Activated CD4-positive, alpha-beta T cell treated with anti-CD3 and anti-CD28 coated beads for 24 hours (primary cell): ENCODE data around the gene ZNF281.

Experiments used
- DNase-seq, 2 donors: peaks; one replicate each; pipeline ENCODE4 v3.0.0-alpha.2; 2020; ENCODE audit warnings: low read depth in 2 of 2

Gene ZNF281

DNA sequence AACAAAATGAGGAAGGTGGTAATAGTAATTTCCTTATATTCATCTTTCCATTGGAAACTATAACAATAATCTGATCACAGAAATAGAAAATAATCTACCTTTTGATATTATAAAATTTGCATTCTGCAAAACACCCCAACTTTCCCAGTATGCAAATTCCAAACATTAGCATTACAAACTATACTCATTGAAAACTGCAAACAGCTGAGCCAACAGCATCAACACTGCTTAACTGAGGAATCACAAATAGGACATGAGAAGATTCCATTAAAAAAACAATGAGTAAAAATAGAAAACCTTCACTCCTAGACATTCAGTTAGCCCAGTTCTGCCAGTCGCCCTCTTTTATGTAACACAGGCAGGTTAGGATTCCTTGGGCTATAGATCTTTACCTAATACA is 18.1 kb downstream of the ZNF281 start:
- DNase-seq = no peak

DNA sequence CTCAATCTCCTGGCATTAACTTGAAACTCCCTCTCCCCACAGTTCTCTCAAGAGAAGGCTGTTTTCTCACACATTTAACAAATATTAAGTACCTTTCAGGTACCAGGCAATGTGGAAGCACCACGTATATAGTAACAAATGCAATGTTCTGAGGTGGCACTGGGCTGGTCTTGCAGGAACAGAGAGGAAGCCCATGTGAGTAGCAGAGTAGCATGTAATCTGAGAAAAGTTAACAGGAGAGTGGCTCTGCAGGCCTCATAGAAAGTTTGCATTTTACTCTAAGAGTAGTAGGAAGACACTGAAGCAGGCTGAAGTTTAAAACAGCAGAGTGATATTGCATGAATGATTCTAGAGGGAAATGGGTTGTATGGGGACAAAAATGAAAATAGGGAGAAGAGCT is 21.0 kb downstream of the ZNF281 start:
- DNase-seq = no peak

GRCh38 chr1:200386416-200386815 is 23.4 kb downstream of the ZNF281 start:
- no peak for DNase-seq

- DNase-seq = no peak
Measured at GRCh38 chr1:200384818-200385390, 24.9 kb downstream of the ZNF281 start.

DNA sequence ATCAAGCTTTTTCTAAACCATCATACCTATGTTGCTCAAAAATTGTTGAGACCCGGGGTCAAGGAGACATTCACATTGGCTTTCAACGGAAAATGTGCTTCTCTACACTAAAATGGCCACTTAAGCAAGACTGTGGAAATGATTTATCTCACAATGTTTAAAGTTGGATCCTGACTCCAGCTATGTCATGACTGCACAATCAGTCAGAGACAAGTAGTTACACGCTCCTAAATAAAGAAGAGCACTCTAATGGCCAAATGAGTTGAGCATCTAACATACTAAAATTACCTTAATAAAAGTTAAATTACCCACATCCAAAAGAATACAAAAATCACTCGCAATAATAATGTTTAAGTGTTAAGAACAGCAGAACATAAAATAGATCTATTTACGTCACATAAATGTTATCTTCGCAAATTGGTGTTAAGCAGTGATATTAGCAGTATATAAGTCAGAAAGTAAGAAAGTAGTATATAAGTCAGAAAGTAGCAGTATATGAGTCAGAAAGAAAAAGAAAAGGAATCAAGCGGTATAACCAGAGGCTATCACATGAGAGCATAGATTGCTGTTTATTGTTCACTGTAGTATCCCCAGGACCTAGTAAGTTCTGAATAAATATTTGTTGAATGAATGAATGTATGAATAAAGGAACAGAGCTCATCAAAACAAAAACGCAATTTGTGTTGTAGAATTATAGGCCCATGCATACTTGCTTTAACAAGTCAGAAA is 28.4 kb downstream of the ZNF281 start:
- no peak for DNase-seq

GRCh38 chr1:200380589-200381021 is 29.2 kb downstream of the ZNF281 start:
- DNase-seq = no peak

- no peak for DNase-seq
Measured at GRCh38 chr1:200379940-200380588, 29.8 kb downstream of the ZNF281 start.

DNA sequence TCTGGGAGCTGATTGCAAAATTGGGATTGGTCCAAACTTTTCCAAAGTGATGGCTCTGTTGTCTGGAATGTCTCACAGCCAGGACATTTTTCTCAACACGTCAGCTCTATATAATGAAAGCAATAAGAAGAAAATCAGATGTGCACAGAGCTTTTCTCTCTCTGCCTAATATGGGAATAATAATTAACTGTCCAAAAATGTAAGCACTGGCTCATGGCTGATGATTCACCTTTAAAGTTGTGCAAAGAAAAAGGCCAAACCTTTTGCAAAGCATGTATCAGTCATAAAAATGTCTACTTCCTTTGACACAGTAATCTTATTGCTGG is 30.4 kb downstream of the ZNF281 start:
- no peak for DNase-seq

- DNase-seq = no peak
Measured at GRCh38 chr1:200378096-200378495, 31.7 kb downstream of the ZNF281 start.

DNA sequence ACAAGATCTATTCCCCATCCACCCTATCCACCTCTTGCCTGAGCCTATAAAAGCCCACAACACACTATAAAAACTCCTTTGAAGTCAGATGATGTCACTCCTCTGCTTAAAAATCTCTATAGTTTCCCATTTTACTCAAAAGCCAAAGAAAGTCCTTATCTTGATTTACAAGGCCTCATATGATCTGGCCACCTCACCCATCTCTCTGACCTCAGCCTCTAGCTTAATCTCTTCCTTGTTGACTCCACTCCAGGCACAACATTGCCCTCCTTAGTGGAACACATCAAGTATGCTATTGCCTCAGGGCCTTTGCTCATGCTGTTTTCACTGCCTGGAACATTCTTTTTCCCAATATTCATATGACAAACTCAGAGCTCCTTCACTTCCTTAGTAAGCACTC is 33.3 kb downstream of the ZNF281 start:
- no peak for DNase-seq

DNA sequence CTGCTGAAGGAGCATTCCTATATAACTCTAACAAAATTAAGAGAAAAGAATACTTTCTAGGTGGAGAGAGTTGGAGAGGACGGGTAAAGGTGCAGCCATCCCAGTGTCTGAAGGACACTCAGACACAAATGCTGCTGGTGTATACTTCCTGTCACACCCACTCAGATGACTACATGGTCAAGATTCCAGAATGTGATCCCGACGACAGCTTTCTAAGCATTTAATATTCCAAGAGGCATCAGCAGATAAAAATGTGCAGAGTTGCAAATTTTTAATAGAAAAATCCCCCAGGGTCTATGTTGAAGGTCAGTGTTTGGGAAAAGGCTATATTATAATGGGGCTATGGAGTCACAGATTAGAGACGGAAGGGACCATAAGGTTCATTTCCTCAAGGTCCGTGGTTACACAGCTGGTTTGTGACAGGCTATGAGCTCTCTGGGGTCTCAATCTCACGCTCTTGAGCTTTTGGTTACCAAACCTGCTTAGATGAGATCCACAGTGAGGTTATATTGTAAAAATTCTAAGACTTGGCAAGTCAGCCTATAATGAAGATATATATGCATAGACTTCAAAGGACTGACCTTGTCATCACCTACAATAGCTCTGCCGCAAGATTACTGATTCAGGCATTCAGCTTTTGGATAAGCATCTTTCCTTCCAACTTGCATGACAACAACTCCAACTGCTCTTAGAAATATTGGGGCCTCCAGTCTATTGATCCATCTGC is 35.1 kb downstream of the ZNF281 start:
- no peak for DNase-seq

- DNase-seq = no peak
Measured at GRCh38 chr1:200373811-200374231, 36.0 kb downstream of the ZNF281 start.

- DNase-seq = no peak
Measured at GRCh38 chr1:200372885-200373181, 37.0 kb downstream of the ZNF281 start.

DNA sequence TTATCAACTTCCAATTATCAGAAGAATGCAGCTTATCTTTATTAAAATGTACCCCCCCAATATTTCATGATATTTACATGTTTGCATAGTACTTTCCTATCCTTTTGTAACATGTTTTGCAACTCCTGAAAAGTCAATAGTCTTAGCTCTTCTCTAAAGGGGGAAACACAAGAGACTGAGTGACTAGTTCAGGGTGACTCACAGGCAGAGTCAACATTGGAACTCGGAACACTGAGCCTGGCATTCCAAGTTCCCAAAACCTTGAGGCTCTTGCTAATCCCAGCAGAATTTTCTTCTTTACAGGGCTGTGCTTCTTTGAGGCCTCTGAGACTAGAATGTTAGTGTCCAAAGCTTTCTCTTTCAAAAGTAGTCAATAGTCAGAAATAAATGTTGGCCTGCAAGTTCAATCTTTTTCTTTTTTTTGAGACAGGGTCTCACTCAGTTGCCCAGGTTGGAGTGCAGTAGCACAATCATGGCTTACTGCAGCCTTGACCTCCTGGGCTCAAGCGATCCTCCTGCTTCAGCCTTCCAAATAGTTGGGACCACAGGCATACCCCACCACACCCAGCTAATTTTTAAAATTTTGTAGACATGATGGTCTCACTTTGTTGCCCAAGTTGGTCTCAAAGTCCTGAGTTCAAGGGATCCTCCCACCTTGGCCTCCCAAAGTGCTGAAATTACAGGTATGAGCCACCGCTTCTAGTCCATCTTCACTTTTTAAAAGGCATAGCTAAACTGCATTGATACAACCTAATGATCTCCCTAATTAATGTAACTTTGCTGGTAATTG is 37.5 kb downstream of the ZNF281 start:
- no peak for DNase-seq

DNA sequence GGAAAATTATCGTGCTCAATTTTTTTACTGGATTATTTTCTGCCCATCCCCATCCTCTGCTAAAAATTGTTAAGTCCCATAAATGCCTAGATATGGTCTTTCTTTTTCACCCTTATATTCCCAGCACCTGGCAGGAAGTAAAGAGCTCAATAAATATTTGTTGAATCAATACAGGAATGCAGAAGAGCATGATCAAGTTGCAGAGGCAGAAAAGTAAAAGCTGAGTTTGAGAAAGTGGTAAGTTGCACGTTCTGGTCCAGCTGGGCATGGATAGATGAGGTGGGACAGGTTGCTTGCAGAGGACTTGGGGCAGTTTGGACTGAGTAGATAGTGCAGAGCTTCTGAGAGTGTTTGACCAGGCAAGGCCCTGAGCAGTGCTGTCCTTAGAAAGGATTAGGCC is 40.1 kb downstream of the ZNF281 start:
- no peak for DNase-seq

GRCh38 chr1:200369131-200369530 is 40.7 kb downstream of the ZNF281 start:
- no peak for DNase-seq

- DNase-seq = no peak
Measured at GRCh38 chr1:200368556-200368955, 41.3 kb downstream of the ZNF281 start.

GRCh38 chr1:200367841-200368534 is 41.8 kb downstream of the ZNF281 start:
- no peak for DNase-seq

DNA sequence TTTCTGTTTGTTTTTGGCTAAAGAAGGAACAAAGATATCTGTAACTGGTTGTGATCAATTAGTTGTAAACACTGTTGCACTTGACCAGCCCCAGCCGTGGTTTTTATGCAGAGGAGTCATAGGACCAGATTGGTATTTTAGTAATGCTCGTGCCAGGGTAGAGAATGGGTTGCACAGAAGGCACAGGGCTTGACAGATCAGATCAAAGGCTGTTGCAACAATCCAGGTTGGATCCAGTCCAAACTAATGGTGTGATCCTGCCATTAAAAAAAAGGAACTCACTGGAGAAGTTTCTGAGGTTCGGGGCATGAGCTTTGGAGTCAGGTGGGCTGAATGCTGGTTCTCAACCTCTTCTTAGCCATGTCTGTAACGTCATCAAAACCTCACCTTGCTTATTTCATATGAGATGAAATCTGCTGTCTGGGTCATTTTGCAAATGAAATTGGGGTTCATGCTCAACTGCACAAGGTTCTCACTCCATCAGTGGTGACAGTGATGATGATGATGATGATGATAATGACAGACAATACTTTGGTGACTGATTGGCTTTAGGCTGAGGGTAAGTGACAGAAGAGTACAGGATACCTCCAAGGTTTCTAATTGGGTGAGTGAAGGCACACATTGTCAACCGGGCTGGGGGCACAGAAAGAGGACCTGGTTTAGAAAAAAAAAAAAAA is 43.1 kb downstream of the ZNF281 start:
- no peak for DNase-seq

GRCh38 chr1:200365897-200366426 is 43.9 kb downstream of the ZNF281 start:
- DNase-seq = no peak

GRCh38 chr1:200364831-200365230 is 45.0 kb downstream of the ZNF281 start:
- no peak for DNase-seq
